Sigmoid colon (tissue), 4 donors: ENCODE results near the gene GEMIN5.

Source experiments
- CTCF ChIP-seq, 4 experiments: fragments of 450-650 bp in 3 of 4; fragments of 200-600 bp in 1 of 4; IDR thresholded peaks; one replicate each; pipeline ENCODE4 v1.5.1; 2016 to 2019; ENCODE audit warnings: antibody characterized with exemption in 4 of 4, mild to moderate bottlenecking in 3 of 4, moderate library complexity in 2 of 4
- EP300 ChIP-seq, 4 donors: sonication (generic); formaldehyde crosslinking; IDR thresholded peaks; one replicate each; pipeline ENCODE4 v1.6.1; 2017; ENCODE audit warnings: antibody characterized with exemption in 4 of 4
- POLR2A ChIP-seq, 2 donors: fragments of 450-650 bp; IDR thresholded peaks; one replicate each; pipeline ENCODE4 v1.6.1; 2016; ENCODE audit warnings: antibody characterized with exemption in 2 of 2, mild to moderate bottlenecking in 2 of 2, moderate library complexity in 2 of 2
- POLR2AphosphoS5 ChIP-seq, 4 donors: sonication (generic); formaldehyde crosslinking; IDR thresholded peaks; one replicate each; pipeline ENCODE4 v1.6.1; 2017; ENCODE audit warnings: antibody characterized with exemption in 4 of 4

GRCh38 chr5:154861946-154862345 lies 76.1 kb downstream of the GEMIN5 start:
- no peak for TF ChIP-seq CTCF (IDR thresholded peaks at IDR 0.05)
- TF ChIP-seq POLR2A (IDR thresholded peaks at IDR 0.05), result no peak
- no peak for TF ChIP-seq EP300 (IDR thresholded peaks at IDR 0.05)
- no peak for TF ChIP-seq POLR2AphosphoS5 (IDR thresholded peaks at IDR 0.05)
